Middle frontal gyrus (tissue), 1 donor: ENCODE results near the gene TBC1D8B.

Experiments
- DNase-seq: peaks from one replicate; pipeline ENCODE4 v3.0.0-alpha.2; 2015; ENCODE audit warnings: low spot score; ENCODE audit errors: extremely low spot score

The TBC1D8B gene

DNA sequence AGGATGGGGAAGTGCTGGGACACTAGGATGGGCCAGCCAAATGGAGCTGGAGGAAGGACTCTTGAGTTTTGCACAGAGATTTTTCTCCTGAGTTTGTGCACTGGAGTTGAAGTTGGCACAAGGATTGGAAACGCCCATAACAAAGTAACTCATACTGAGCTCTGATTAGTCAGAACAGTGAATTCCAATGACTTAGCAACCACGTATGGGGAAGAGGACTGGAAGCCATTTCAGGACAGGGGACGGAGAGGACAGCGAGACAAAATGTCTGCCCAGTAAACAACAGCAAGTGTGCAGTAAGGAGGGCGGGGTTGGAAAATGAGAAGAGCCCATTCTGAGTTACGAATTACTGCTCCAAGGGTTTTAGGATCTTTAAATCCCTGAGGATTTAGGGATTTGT is 94.8 kb downstream of the TBC1D8B start:
- no peak for DNase-seq

DNA sequence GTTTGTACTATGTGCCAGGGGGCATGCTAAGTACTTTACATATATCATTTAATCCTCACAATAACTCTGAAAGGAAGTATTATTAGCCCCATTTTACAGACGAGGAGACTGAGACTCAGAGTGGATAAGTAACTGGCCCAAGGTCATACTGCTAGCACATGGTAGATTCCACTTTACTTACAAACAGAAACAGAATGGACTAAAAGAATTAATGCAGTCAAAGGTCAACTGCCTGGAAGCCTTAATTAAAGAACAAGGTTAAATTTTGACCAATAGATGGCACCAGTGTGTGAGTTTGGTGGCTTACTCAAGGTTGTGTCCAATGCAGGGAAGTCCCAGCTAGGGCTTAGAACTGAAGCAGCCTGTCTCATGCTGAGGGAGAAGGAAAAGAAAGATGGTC is 96.0 kb downstream of the TBC1D8B start:
- DNase-seq: no peak

DNA sequence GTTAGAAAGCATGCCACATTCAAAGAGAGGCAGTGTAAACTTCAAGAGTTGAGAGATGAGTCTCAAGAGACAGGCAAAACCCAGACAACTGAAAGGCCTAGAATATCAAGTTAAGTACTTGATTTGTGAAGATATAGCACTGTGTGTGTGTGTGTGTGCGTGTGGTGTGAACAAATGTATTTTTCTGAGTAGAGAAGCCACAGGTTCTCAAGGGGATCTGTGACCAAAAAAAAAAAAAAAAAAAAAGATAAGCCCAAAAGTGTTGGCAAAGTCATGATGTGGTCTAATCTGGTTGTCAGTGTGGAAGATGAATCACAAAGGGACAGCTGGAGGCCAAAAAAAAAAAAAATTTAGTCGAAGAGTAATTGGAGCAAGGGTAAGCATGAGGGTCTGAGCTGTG is 96.8 kb downstream of the TBC1D8B start:
- DNase-seq: no peak

DNA sequence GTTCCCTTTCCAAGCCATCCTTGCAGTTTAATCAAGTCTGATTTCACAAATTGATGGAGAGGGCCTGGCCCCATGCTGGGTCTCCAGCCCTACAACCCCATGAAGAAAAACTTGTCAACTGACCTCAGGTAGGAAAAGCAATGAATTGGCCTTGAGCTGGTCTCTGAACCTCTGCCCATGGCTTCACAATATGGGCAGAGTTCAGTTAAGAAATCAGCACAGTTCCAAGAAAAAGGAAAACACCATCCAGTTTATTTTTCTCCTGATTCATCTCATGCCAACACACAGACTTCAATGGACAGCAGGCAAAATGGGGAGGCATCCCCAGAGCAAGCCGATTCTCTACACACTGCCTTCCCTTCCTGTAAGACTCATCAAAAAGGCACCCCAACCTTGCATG is 97.4 kb downstream of the TBC1D8B start:
- no peak for DNase-seq

DNA sequence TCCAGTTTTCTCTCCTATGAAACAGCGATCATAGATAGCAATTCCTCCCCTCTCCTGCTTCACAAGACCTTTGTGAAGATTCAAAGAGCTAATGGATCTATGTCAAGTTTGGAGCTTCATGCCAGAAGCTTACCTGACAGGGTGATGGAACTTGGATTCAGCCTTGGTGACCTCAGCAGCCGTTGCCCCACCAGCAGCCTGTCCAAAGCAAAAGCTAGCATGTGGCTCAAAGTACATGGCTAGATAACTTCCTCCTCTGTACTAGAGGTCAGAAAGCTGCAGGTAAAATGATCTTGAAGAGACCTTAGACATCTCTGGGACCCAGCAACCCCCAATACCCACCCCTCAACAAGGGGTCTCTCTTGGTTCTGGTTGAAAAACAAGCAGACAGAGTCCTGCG is 98.9 kb downstream of the TBC1D8B start:
- DNase-seq: no peak

DNA sequence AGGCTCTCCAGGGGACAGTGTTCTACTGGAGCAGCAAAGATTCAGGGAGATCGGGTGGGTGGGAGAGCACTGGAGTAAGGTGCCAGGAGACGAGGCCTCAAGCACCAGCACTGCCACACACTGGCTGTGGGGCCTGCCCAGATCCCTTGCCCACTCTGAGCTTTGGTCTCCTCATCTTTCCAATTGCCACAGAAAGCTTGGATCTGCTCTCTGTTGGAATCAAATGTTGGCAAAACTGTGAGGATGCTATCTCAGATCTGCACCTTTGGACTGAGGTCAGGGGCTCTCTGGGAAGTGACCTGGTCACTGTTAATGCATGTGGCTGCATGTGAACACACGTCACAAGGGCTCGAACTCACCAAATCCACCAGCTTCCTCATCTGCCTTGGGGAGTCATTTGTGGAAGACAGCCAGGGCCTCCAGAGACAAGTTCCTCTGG is 99.3 kb downstream of the TBC1D8B start:
- no peak for DNase-seq

DNA sequence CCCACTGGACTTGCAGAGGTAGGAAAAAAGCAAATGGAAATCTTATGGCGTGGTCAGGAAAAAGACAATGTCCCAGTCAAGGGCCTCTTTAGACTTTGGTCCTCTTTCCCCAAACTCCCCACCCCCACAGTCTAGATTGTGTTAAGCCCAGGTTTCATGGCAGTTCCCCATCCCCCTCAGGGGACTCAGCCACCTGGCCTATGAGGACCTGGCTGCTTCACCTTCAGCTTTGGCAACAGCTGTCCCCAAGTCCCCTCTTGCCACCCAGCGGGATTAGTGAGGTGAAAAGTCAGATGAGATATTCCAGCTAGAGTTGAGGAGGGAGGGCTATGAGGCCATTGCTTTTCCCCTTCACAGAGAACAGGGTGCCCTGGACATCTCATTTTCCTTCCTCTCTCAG is 100.2 kb downstream of the TBC1D8B start:
- DNase-seq: no peak

DNA sequence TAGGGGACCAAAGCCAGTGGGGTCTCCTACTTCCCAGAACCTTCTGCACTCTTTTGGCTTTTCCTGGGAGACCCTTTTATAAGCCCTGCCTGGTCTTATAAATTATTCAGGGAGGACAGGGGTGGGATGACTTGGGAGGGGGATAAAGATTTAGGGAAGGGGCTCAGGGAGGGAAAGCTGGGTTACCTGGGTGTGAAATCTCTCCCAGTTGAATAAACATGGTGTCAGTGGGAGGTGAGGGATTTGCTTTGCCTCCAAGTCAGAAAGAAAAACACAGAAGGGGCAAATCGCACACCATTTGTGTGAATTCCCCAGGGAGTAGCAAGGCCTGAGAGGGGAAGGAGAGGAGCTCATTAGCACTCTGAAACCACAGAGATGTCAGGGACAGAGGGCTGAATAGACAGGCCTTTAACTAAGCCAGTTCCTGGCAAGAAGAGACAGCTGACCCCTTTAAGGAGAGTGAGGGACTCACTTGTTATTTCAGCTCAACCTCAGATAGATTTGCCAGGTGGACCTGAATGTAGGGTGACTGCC is 100.9 kb downstream of the TBC1D8B start, which contains the start of gene RIPPLY1:
RIPPLY1 (minus strand) TSS at position 51 of the 534 bp plus-strand sequence. CDS start 54 bp downstream, outside the sequence.
- DNase-seq: no peak

DNA sequence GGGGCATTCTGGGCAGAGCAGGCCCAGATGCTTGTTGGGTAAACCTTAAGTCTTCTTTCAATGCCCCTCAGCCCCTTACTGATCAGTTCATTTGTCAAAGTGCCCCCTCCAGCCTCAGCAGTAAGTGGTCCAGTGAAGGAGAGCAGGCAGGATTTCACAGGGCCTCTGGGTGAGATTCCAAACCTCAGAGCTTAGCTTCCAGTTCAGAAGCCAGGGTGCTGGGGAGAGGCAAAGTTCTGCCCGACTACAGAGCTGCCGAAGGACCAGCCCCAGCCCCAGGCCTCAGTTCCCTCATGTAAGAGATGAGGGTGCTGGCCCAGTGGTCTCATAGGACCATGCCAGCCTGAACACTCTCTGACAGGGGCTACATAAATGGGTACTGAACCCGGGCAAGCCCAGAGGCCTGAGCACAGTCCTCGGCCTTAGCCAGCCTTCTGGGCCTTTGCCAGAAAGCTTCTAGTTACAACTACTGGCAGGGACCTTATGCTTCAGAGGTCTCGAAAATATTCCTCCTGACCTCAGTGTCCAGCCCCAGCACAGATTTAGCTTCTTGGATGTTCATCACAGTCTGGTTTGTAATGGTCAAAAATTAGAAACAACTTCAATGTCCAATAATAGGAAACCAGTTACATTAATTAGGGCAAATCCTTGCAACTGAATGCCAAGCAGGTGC is 101.5 kb downstream of the TBC1D8B start:
- no peak for DNase-seq

DNA sequence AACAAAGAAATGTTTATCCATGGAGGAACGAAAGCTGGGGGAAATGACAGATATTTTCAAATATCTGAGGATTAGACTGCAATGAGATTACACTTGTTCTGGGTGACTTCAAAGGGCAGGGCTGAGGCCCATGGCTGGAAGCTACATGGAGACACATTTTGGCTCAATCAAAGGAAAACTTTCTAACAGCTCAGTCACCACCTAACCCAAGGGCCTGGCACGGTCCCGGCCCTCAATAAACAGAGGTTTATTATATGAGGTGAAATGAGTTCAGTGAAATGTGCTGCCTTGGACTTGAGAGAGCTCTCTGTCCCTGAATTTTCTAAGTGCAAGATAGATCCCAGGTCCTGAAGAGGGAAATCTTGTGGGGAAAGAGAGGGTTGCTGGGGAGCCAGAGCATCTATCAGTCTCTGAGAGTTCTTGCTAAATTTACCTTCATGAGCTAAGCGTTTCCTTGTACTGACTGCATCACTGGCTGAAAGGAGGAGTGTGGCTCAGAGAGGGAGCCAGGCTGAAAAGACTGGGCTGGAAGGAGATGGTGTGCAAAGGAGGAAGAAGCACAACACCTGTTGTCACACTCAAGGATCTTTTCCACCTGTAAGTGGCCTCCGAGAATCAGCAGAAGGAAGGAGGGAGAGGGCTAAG is 102.7 kb downstream of the TBC1D8B start:
- no peak for DNase-seq

DNA sequence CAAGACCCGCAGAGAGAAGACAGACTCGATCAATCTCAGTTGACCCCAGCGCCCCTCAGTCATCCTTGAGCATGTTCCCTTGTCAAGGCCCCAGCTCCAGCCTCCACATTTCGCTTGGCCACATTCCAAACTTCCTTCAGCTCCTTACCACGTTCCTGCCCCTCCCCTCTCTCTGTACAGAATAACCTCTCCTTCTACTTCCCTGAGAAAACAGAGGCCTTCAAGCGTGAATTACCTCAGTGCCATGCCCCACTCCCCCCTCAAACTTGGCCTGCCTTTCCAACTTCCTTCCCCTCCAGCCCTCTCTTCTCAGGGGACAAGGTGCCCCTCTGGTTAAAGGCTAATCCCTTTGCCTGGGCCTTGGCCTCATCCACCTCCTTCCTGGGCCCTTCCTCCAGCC is 103.9 kb downstream of the TBC1D8B start:
- DNase-seq: no peak

DNA sequence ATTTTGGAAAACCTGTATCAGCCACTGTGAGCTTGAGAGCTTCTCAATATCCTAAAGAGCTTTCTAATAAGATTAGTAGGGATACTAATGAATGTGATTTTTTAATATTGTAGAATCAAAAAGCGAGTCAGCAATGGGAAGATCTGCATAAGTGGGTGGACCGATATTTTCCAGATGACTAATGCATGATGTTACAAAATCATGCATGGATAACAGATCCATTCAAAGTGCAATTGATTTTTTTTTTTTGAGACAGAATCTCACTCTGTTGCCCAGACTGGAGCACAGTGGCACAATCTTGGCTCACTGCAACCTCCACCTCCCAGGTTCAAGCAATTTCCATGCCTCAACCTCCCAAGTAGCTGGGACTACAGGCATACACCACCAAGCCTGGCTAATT is 110.4 kb downstream of the TBC1D8B start:
- DNase-seq: no peak

DNA sequence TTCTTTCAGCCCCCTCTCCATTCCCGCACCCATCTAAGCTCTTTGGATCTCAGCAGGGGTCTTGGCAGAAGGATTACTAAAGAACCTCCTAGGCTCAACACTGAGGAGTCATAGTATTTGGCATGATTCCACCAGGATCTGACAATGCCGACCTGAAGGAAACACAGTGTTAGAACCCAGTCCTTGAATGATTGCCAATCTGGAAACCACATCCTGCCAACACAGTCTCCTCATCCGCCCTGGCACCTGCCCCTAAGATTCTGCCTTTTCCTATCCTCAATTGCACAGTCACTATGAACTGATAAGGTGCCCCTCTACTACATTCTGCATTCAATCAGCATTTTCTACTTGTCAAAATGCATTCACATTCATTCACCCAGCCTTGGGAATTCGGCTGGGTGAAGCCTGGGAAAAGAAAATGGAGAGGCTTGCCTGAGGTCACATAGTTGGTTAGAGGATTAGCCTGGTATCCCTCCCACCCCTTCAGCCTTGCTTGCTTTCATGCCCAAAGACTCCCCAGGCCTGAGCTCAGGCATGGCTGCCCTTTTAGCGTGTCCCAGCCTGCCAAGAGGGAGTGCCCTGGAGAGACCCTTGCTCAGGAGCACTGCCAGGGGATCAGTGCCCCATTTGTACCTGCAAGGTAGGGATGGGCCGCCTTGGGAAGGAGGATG is 115.5 kb downstream of the TBC1D8B start:
- DNase-seq: no peak

DNA sequence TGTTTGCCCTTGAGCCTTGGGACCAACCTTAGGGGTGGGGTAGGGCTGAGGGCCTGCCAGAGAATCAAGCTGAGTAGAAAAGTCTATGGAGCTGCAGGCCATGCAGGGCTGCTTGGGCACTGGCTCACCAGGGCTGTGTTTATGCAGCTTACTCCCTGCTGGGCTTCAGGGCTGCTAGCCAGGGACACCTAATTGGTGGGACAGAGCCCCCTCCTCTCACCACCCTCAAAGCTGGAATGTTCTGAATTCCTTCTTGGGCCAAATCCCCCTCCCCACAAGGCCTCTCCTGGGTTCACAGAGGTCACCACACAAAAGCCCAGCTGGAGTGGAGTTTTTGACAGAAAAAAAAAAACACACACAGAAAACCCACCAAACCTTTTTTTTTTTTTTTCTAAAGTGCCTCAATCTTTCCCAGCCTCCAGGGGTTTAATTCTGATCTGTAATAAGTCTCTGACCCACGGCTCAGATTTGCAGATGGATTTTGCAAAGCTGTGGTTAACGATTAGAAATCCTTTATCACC is 117.5 kb downstream of the TBC1D8B start, which contains the start of gene CLDN2:
CLDN2 (plus strand) TSS at position 471 of the 521 bp plus-strand sequence. CDS start 7,827 bp downstream, outside the sequence.
- DNase-seq: no peak

DNA sequence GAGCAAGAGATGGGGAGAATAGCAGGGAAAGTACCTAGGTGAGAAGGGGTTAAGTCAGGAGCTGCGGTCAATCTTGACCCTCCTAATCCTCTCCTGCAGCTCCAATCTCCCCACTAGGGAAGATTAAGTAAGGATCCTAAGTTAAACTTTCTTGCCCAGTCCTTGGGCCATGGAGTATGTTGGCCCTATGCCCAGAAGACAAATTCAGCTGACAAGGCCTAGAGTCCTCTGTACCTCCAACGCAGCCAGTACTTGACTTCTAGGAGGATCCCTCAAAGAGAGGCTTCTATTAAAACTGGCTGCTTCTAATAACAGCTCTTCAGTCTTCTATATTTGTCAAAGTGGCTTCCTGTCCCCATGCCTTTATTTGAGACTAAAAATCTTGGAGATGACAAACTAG is 119.2 kb downstream of the TBC1D8B start:
- no peak for DNase-seq
